ENCODE measurements around the gene SIGLEC8. TPM values are rescaled to one million over a fixed set of nuclear protein-coding genes. Genes with fewer than 3 reads are reported as not detected.

The SIGLEC8 gene
- total RNA-seq, 4 donors from 2014 or later, result 0.18 to 13.2 (median 0.52) TPM

DNA sequence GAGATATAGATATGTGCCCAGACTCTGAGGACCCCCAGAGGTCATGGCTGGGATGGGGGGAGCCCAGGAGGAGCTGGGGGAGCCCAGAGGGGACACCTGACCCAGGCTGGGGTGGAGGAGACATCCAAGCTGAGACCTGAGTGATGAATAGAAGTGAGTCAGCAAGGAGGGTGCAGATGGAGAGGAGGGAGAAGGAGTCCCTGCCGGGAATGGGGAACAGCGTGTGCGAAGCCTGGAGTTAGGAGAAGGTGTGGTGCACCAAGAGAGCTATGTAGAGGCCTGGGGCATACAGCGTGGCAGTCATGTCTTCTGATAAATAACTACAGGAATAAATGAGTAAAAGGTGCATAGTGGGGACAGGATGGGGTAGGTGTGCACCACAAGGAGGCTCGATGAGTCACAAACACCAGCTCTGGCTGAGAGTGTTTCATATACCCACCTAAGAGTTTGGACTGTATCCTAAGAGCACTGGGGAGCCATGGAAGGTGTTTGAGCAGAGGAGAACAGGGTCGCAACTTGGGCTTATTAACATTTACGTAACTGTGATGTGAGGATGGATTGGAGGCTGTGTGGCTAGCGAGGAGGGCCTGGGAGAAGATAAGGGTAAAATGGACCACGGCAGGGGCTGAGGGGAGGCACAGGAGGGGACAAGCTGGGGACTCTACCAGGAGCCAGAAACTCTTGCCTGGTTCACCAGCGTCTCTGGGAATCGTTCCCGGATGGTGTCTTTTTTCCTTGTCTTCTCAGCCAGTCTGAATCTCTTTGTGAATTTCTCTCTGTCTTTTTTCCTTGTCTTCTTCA, 21.5 kb upstream of the SIGLEC8 start:
- Histone ChIP-seq H3K9me3 (no peaks in the 10 kb centered on the region), H3K27me3 (no peaks in the 10 kb centered on the region), H3K27ac (peak overlapping the region in 2 of 4 donors; percentile 86 to 92), H3K4me1 (peaks cover 0 to 3% (median 0%) of the 10 kb centered on the region in 4 donors), H3K36me3 (peaks cover 0 to 8% (median 0%) of the 10 kb centered on the region in 3 donors), H3K4me3 (peak overlapping the region in 2 of 4 donors; percentile 56)
- TF ChIP-seq, protein P1, sequence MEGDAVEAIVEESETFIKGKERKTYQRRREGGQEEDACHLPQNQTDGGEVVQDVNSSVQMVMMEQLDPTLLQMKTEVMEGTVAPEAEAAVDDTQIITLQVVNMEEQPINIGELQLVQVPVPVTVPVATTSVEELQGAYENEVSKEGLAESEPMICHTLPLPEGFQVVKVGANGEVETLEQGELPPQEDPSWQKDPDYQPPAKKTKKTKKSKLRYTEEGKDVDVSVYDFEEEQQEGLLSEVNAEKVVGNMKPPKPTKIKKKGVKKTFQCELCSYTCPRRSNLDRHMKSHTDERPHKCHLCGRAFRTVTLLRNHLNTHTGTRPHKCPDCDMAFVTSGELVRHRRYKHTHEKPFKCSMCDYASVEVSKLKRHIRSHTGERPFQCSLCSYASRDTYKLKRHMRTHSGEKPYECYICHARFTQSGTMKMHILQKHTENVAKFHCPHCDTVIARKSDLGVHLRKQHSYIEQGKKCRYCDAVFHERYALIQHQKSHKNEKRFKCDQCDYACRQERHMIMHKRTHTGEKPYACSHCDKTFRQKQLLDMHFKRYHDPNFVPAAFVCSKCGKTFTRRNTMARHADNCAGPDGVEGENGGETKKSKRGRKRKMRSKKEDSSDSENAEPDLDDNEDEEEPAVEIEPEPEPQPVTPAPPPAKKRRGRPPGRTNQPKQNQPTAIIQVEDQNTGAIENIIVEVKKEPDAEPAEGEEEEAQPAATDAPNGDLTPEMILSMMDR (IDR thresholded peaks at IDR 0.05), result no peak
- TF ChIP-seq POLR2A (IDR thresholded peaks at IDR 0.05), result no peak
- peak in 1 of 3 donors; percentile 36 for DNase-seq

DNA sequence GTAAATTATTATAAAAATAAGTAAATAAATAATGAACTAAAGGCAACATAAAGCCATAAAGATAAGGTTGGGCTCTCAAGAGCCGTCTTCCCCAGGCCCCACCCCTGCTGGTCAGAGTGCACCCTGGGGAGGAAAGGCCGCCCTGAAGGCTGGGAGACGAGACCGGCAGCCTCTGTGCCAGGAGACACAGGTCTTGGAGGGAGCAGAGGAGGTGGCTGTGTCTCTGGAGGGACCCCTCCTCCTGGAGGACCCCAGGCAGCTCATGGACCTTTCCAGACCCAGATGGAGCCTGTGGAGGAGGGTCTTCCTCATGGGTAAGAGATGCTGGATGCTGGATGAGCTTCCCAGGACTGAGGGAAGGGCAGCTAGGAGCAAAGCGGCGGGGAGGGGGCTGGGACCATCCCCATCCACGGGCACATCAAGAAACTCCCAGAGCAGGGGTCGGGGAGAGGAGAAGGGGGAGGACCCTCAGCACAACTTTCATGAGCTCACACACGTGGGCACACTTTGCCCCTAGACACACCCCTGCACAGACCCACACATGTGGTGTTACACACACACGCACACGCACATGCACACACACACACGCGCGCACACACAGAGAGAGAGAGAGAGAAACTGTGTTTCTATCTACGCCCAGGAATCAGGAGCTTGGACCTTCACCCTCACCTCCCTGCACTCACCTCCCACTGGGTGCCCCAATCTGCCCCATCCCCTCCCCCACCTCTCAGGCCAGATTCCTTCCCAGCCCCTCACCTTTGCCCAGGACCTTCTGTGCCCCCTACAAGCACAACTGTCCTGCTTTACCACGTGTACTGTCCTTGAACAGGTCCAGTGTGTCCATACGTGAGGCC, 20.4 kb upstream of the SIGLEC8 start, which contains the start of gene CEACAM18:
TSS of gene CEACAM18 (plus strand) at position 159 of the 854 bp plus-strand sequence.
- no peaks in the 10 kb centered on the region for H3K27me3 ChIP-seq
- peak in 2 of 3 donors; percentile 86 to 90 for DNase-seq
- H3K4me3 ChIP-seq, result peak within 1 kb of the TSS in 3 of 4 donors; percentile 25 to 56 (median 56)
- peaks cover 0 to 5% (median 0%) of the 10 kb centered on the region in 3 donors for H3K36me3 ChIP-seq
- no peaks in the 10 kb centered on the region for H3K9me3 ChIP-seq
- TF ChIP-seq, protein P1 (IDR thresholded peaks at IDR 0.05), result no peak
- peak; percentile 83 to 92 for TF ChIP-seq POLR2A (IDR thresholded peaks at IDR 0.05)
- H3K4me1 ChIP-seq, result peaks cover 0 to 9% (median 0%) of the 10 kb centered on the region in 4 donors
- peak within 1 kb of the TSS in 3 of 4 donors; percentile 74 to 92 (median 86) for H3K27ac ChIP-seq

DNA sequence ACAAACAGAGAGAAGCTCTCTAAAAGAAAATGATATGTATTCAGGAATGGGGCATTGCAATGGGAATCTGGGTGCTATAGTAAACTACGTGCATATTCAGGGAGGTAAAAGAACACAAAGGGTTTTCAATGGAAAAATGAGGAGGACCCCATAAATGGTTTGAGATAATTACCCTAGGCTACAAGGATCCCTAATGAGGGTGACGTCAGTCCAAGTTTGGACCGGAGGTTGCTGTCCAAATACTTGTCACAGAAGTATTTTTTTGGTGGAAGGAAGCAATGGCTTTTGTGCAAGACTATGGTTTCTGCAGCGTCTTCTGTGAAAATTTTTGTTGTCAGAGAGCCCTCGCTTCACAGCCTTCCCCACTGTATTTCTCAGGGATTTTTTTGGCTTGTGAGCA, 19.1 kb upstream of the SIGLEC8 start:
- Histone ChIP-seq H3K27ac (peak overlapping the region in 3 of 4 donors; percentile 46 to 92 (median 86)), H3K9me3 (no peaks in the 10 kb centered on the region), H3K4me1 (peaks cover 0 to 9% (median 0%) of the 10 kb centered on the region in 4 donors), H3K36me3 (no peaks in the 10 kb centered on the region), H3K4me3 (no peak overlapping the region), H3K27me3 (no peaks in the 10 kb centered on the region)
- TF ChIP-seq POLR2A (IDR thresholded peaks at IDR 0.05), result no peak
- TF ChIP-seq, protein P1 (IDR thresholded peaks at IDR 0.05), result no peak
- no peak for DNase-seq

DNA sequence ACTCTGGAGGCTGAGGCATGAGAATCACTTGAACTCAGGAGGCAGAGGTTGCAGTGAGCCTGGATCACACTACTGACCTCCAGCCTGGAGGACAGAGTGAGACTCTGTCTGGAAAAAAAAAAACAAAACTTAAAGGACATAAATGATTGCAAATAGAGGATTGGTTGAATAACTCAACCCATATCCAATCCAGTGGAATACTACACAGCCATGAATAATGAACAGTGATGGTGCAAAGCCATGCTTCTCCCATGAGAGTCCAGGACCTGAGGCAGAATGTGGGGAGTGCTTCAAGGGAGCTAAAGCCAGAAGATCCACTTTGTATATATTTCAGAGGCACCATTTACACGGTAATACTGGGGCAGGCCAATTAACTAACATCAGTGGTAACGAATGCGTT, 17.9 kb upstream of the SIGLEC8 start:
- TF ChIP-seq, protein P1 (IDR thresholded peaks at IDR 0.05), result no peak
- no peak for TF ChIP-seq POLR2A (IDR thresholded peaks at IDR 0.05)
- no peak overlapping the region for H3K4me3 ChIP-seq
- H3K36me3 ChIP-seq, result no peaks in the 10 kb centered on the region
- H3K27ac ChIP-seq, result peak overlapping the region in 2 of 4 donors; percentile 78 to 87
- no peak for DNase-seq
- H3K4me1 ChIP-seq, result peaks cover 0 to 9% (median 0%) of the 10 kb centered on the region in 4 donors
- no peaks in the 10 kb centered on the region for H3K27me3 ChIP-seq
- no peaks in the 10 kb centered on the region for H3K9me3 ChIP-seq

DNA sequence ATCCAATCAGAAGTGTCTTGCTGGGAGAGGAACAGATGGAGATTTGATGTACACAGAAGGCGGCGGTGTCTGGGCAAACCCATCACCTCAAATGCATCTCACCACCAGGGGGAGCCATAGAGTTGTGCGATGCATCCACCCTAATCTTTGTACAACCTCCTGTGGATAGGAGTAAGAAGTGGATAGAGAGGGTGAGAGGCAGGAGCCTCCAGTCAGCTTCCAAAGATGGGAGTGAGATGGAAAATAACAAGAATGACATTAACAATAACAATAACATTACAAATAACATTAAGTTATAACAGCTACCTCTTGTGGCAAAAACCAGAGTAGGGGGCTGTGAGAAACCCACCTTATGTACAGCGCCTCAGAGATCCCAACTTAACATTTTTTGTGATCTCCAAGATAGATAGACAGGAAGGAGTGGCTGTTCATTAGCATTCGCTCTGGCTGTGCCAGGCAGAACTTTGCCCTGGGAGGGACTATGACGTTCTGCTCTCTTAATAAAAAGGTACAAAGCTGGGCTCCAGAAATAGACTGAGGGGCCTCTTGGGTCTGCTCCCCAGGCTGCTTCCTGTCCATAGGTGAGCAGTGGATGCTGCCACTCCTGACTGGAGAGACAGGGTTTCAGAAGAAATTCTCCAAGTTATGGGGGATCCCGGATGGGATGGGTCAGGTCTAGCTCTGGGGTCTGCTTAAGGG, 14.9 kb upstream of the SIGLEC8 start:
- peak; percentile 75 to 95 (median 89) for DNase-seq
- Histone ChIP-seq H3K9me3 (no peaks in the 10 kb centered on the region), H3K27me3 (no peaks in the 10 kb centered on the region), H3K27ac (peak overlapping the region in 3 of 4 donors; percentile 47 to 86 (median 78)), H3K36me3 (no peaks in the 10 kb centered on the region), H3K4me3 (peak overlapping the region in 1 of 4 donors; percentile 10), H3K4me1 (peaks cover 0 to 9% (median 0%) of the 10 kb centered on the region in 4 donors)
- TF ChIP-seq, protein P1 (IDR thresholded peaks at IDR 0.05), result peak; percentile 75 to 91 (median 86)
- peak; percentile 30 to 67 for TF ChIP-seq POLR2A (IDR thresholded peaks at IDR 0.05)
